HL-60 (cell line): ENCODE data around the gene RTP5.
"Not testable (repeated sequence)": the region's sequence is repeated elsewhere in the genome, so short reads cannot be mapped to it uniquely, and the experiment has no call there.

Experiments
- DNase-seq, 2 experiments: peaks; one replicate each; pipeline ENCODE4 v3.0.0-alpha.2; 2010 to 2020; ENCODE audit warnings: low read depth in 1 of 2, low spot score in 1 of 2
- H3K27ac ChIP-seq: fragments of 250-450 bp; sonication (Bioruptor Pico); replicated peaks from 2 replicates; pipeline ENCODE4 v1.5.1; 2020; ENCODE audit warnings: mild to moderate bottlenecking, moderate library complexity
- H3K27me3 ChIP-seq: fragments of 250-450 bp; sonication (Bioruptor Pico); 2 replicates; pipeline ENCODE4 v1.5.1; 2021; ENCODE audit warnings: mild to moderate bottlenecking, moderate library complexity; ENCODE audit not compliant: insufficient read depth, poor library complexity, severe bottlenecking
- H3K4me3 ChIP-seq: replicated peaks from 2 replicates; pipeline ENCODE4 v1.5.1; 2011; ENCODE audit warnings: mild to moderate bottlenecking, control low read depth, low read length; ENCODE audit not compliant: insufficient read depth
- GABPA ChIP-seq: IDR thresholded peaks from 2 replicates; pipeline ENCODE4 v1.6.1; 2012; ENCODE audit warnings: low read depth
- POLR2AphosphoS5 ChIP-seq: IDR thresholded peaks from 2 replicates; pipeline ENCODE4 v1.6.1; 2012; ENCODE audit warnings: low read depth
- SPI1 ChIP-seq: IDR thresholded peaks from 2 replicates; pipeline ENCODE4 v1.6.1; 2012; ENCODE audit warnings: low read depth, mild to moderate bottlenecking, borderline replicate concordance
- TF ChIP-seq, protein P1 (sequence below): IDR thresholded peaks from 2 replicates; pipeline ENCODE4 v1.6.1; 2012; ENCODE audit warnings: low read depth; ENCODE audit not compliant: insufficient replicate concordance
- TF ChIP-seq, protein P2 (sequence below): IDR thresholded peaks from one replicate; pipeline ENCODE4 v1.5.1; 2011; ENCODE audit warnings: low read length, control low read depth, inconsistent platforms; ENCODE audit not compliant: insufficient read depth

The RTP5 gene

DNA sequence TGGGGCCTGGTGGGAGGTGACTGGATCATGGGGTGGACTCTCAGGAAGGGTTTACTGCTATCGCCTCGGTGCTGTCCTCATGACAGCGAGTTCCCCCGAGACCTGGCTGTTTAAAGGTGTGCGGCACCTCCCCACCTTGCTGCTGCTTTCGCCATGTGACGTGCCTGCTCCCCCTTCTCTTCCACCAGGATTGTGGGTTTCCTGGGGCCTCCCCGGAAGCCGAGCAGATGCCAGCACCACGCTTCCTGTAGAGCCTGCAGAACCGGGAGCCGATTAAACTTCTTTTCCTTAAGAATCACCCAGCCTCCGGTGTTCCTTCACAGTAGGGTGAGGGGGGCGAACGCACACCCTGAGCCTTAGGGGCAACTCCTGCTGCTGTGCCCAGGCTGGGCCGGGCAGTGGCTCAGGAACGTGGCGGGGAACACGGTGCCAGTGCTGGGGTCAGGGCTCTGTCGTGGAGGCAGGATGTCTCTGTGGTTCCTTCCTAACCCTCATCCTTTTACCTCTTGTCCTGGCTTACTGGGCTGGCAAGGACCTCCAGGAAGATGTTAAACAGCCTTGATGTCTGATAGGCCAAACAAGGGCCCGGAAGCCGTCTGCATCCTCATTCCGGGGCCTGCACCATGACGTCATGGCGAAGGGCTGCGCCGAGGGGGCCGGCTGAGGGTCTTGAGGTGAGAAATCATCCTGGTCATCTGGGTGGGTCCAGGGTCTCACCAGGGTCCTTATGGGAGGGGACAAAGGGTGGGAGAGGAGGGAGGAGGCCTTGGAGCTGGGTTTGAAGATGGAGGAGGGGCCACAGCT is 47.9 kb upstream of the RTP5 start:
- H3K4me3 ChIP-seq: no peak overlapping the region
- TF ChIP-seq, protein P1, sequence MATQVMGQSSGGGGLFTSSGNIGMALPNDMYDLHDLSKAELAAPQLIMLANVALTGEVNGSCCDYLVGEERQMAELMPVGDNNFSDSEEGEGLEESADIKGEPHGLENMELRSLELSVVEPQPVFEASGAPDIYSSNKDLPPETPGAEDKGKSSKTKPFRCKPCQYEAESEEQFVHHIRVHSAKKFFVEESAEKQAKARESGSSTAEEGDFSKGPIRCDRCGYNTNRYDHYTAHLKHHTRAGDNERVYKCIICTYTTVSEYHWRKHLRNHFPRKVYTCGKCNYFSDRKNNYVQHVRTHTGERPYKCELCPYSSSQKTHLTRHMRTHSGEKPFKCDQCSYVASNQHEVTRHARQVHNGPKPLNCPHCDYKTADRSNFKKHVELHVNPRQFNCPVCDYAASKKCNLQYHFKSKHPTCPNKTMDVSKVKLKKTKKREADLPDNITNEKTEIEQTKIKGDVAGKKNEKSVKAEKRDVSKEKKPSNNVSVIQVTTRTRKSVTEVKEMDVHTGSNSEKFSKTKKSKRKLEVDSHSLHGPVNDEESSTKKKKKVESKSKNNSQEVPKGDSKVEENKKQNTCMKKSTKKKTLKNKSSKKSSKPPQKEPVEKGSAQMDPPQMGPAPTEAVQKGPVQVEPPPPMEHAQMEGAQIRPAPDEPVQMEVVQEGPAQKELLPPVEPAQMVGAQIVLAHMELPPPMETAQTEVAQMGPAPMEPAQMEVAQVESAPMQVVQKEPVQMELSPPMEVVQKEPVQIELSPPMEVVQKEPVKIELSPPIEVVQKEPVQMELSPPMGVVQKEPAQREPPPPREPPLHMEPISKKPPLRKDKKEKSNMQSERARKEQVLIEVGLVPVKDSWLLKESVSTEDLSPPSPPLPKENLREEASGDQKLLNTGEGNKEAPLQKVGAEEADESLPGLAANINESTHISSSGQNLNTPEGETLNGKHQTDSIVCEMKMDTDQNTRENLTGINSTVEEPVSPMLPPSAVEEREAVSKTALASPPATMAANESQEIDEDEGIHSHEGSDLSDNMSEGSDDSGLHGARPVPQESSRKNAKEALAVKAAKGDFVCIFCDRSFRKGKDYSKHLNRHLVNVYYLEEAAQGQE: no peak
- no peak for TF ChIP-seq GABPA
- no peak for TF ChIP-seq POLR2AphosphoS5
- no peak for TF ChIP-seq SPI1
- TF ChIP-seq, protein P2, sequence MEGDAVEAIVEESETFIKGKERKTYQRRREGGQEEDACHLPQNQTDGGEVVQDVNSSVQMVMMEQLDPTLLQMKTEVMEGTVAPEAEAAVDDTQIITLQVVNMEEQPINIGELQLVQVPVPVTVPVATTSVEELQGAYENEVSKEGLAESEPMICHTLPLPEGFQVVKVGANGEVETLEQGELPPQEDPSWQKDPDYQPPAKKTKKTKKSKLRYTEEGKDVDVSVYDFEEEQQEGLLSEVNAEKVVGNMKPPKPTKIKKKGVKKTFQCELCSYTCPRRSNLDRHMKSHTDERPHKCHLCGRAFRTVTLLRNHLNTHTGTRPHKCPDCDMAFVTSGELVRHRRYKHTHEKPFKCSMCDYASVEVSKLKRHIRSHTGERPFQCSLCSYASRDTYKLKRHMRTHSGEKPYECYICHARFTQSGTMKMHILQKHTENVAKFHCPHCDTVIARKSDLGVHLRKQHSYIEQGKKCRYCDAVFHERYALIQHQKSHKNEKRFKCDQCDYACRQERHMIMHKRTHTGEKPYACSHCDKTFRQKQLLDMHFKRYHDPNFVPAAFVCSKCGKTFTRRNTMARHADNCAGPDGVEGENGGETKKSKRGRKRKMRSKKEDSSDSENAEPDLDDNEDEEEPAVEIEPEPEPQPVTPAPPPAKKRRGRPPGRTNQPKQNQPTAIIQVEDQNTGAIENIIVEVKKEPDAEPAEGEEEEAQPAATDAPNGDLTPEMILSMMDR: no peak
- DNase-seq: no peak
- H3K27ac ChIP-seq: no peak overlapping the region
- H3K27me3 ChIP-seq: peaks cover 5% of the 10 kb centered on the region

DNA sequence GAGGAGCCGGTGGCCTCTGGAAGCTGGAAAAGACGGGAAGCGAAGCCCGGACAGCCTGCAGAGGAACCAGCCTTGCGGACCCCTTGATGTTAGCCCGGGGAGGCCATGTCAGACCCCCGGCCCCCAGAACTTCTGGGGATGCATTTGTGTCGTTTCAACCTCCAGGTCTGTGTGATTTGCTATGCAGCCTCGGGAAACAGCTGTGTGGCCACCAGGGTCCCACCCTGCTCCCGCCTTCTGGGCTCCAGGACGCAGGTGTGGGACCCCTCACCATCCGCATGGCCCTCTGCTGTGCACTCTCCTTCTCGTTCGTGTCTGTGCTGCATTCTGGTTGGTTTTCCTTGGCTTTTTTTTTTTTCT is 47.3 kb upstream of the RTP5 start:
- Histone ChIP-seq H3K27ac (no peak overlapping the region), H3K4me3 (no peak overlapping the region), H3K27me3 (peaks cover 5% of the 10 kb centered on the region)
- no peak for DNase-seq
- TF ChIP-seq SPI1: no peak

DNA sequence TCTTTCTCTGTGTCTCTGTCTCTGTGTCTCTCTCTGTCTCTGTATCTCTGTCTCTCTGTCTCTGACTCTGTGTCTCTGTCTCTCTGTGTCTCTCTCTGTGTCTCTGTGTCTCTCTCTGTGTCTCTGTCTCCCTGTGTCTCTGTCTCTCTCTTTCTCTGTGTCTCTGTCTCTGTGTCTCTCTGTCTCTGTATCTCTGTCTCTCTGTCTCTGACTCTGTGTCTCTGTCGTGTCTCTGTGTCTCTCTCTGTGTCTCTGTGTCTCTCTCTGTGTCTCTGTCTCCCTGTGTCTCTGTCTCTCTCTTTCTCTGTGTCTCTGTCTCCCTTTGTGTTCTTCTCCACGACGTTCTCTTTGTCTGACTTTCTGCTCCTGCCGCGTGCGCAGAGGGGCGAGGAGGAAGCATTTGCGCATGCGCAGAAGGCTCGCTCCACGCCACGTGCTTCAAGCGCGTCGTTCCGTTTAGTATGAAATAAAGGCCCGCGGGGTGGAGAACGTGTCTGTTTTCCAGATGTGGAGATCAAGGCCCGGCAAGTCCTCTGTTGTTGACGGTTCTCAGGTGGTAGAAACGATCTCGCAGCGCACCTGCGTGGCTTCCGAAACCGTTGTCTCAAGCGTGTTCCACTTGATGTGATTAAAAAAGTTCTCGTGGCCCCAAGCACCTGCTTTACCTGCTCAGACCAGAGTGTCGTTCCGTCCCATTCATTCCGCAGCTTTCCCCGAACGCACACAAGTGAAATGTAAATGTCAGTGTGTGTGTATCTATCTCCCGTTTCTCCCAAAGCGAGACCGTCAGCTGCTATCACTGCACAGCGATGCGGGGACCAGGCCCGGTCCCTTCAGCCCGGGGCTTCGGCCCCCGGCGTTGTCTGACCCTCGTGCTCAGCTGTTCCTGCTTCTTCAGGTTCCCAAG is 45.7 kb upstream of the RTP5 start:
- DNase-seq, H3K4me3 ChIP-seq, H3K27ac ChIP-seq, H3K27me3 ChIP-seq: not testable (repeated sequence)

DNA sequence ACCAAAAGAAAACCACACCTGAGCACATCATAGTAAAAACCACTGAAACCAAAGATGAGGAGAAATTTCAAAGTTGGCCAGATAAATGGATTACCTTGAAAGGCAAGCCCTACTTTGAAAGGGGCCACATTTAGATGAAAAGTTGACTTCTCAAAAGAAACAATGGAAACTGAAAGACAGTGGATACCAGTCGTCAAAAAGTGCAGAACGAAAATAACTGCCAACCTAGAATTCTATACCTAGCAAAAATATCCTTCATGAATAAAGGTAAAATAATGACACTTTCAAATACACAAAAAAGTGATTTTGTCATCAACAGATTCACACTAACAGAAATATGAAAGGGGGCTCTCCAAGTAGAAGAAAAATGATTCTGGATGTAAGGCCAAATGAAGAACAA is 42.1 kb upstream of the RTP5 start:
- TF ChIP-seq, protein P1: no peak
- TF ChIP-seq GABPA: no peak
- no peak for TF ChIP-seq SPI1
- no peak for TF ChIP-seq POLR2AphosphoS5
- TF ChIP-seq, protein P2: no peak

More for the DNA sequence above, 42.1 kb upstream of the RTP5 start:
- Histone ChIP-seq H3K27ac (no peak overlapping the region), H3K4me3 (no peak overlapping the region), H3K27me3 (no peaks in the 10 kb centered on the region)
- DNase-seq: no peak
